PC-9 (cell line): ENCODE measurements around the gene LRSAM1.

ENCODE experiments used
- EZH2 ChIP-seq: fragments of 200-600 bp; sonication (generic); IDR thresholded peaks from 2 replicates; pipeline ENCODE4 v1.8.0; 2017; ENCODE audit warnings: antibody characterized with exemption, low read depth
- TF ChIP-seq, protein P1 (sequence below): fragments of 200-600 bp; sonication (generic); conservative IDR thresholded peaks from 2 replicates; pipeline ENCODE4 v1.6.1; 2017; ENCODE audit warnings: mixed run types, antibody characterized with exemption, mild to moderate bottlenecking, moderate library complexity

DNA sequence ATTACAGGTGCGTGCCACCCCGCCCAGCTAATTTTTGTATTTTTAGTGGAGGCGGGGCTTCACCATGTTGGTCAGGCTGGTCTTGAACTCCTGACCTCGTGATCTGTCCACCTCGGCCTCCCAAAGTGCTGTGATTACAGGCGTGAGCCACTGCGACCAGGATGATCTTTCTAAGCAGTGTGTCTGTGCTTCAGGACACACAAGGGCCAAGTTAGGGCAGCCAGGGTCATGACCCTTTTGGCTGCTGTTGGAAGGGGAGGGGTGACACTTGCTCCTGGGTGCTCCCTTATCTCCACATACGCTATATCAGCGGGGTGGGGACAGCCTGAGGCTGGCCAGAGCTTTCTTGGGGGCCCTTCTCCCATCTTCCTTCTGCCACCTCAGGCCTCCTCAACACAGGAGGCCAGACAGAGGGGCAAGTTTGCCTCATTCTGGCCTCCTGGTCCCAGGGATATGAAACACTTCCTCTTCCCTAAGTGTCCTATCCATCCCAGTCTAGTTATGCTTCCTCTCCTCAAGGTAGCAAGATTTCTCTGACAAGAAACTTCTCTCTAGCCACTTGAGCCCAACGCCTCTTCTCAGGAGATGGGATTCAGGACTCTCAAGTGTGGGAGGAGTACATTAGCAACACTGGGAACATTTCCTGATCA, 29.1 kb upstream of the LRSAM1 start:
- TF ChIP-seq, protein P1, sequence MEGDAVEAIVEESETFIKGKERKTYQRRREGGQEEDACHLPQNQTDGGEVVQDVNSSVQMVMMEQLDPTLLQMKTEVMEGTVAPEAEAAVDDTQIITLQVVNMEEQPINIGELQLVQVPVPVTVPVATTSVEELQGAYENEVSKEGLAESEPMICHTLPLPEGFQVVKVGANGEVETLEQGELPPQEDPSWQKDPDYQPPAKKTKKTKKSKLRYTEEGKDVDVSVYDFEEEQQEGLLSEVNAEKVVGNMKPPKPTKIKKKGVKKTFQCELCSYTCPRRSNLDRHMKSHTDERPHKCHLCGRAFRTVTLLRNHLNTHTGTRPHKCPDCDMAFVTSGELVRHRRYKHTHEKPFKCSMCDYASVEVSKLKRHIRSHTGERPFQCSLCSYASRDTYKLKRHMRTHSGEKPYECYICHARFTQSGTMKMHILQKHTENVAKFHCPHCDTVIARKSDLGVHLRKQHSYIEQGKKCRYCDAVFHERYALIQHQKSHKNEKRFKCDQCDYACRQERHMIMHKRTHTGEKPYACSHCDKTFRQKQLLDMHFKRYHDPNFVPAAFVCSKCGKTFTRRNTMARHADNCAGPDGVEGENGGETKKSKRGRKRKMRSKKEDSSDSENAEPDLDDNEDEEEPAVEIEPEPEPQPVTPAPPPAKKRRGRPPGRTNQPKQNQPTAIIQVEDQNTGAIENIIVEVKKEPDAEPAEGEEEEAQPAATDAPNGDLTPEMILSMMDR, result no peak
- TF ChIP-seq EZH2, result no peak
